CD4-positive, alpha-beta memory T cell (primary cell): Measurements from ENCODE around the gene ADGRD1. TPM values are rescaled to one million over a fixed set of nuclear protein-coding genes. Genes with fewer than 3 reads are reported as not detected.

Experiments
- CTCF ChIA-PET: fragments of 350-600 bp; sonication (Branson Sonifier 250); formaldehyde crosslinking; loops from one replicate; lab custom pipeline; 2021; ENCODE audit warnings: inconsistent platforms; ENCODE audit not compliant: partially characterized antibody; lab: Charles Lee
- POLR2A ChIA-PET: fragments of 350-600 bp; sonication (Branson Sonifier 250); formaldehyde crosslinking; loops from one replicate; lab custom pipeline; 2021; ENCODE audit not compliant: partially characterized antibody; lab: Charles Lee
- DNase-seq, 5 donors: peaks; one replicate each; pipeline versions ENCODE4 v3.0.0 to v3.0.0-alpha.2; 2020 to 2022; ENCODE audit warnings: mixed read lengths in 1 of 5
- H3K27ac ChIP-seq: one replicate; pipeline ENCODE4 v1.7.0; 2013; ENCODE audit warnings: low read depth, low read length
- H3K27me3 ChIP-seq: 2 replicates; pipeline ENCODE4 v1.7.0; 2013; ENCODE audit warnings: mild to moderate bottlenecking, low read length, moderate library complexity; ENCODE audit not compliant: insufficient read depth
- H3K36me3 ChIP-seq: 2 replicates; pipeline ENCODE4 v1.7.0; 2013; ENCODE audit warnings: mild to moderate bottlenecking, low read length, moderate library complexity; ENCODE audit not compliant: insufficient read depth
- H3K4me1 ChIP-seq: 2 replicates; pipeline ENCODE4 v1.7.0; 2013; ENCODE audit warnings: mild to moderate bottlenecking, low read length, moderate library complexity; ENCODE audit not compliant: insufficient read depth
- H3K4me3 ChIP-seq, 2 donors: one replicate each; pipeline ENCODE4 v1.7.0; 2013; ENCODE audit warnings: low read length in 2 of 2, mild to moderate bottlenecking in 1 of 2
- H3K9me3 ChIP-seq, 2 donors: one replicate each; pipeline ENCODE4 v1.7.0; 2013; ENCODE audit warnings: low read length in 2 of 2, control low read depth in 1 of 2; ENCODE audit not compliant: control insufficient read depth in 1 of 2
- H3K27ac Mint-ChIP-seq, 7 donors: one replicate each; pipeline ENCODE4 v1.8.0; 2020 to 2021; ENCODE audit warnings: mixed read lengths in 7 of 7, mild to moderate bottlenecking in 6 of 7, inconsistent platforms in 3 of 7, moderate library complexity in 3 of 7
- H3K27me3 Mint-ChIP-seq, 2 donors: one replicate each; pipeline ENCODE4 v1.8.0; 2020 to 2021; ENCODE audit warnings: mixed read lengths in 2 of 2
- H3K36me3 Mint-ChIP-seq, 2 donors: one replicate each; pipeline ENCODE4 v1.8.0; 2020 to 2021; ENCODE audit warnings: mixed read lengths in 2 of 2, inconsistent platforms in 1 of 2, mild to moderate bottlenecking in 1 of 2
- H3K4me1 Mint-ChIP-seq, 4 donors: one replicate each; pipeline ENCODE4 v1.8.0; 2020 to 2021; ENCODE audit warnings: mixed read lengths in 4 of 4, mild to moderate bottlenecking in 1 of 4
- H3K4me3 Mint-ChIP-seq, 8 donors: one replicate each; pipeline ENCODE4 v1.8.0; 2020 to 2021; ENCODE audit warnings: mixed read lengths in 8 of 8, mild to moderate bottlenecking in 7 of 8, moderate library complexity in 6 of 8, inconsistent platforms in 3 of 8
- H3K9me3 Mint-ChIP-seq, 8 donors: one replicate each; pipeline ENCODE4 v1.8.0; 2020 to 2021; ENCODE audit warnings: mixed read lengths in 8 of 8, mild to moderate bottlenecking in 5 of 8, inconsistent platforms in 3 of 8, moderate library complexity in 1 of 8
- intact Hi-C: fragments of 100-400 bp; cut with micrococcal nuclease; formaldehyde crosslinking; loops from one replicate; pipeline ENCODE4 v1.15.1; 2023
- polyA plus RNA-seq, 2 donors: library from polyadenylated mRNA; unstranded; fragments of 300-500 nt; fragmentation: Illumina TruSeq; gene quantifications; one replicate each; pipeline ENCODE4 v1.2.3, GENCODE V29; 2021
- total RNA-seq, 2 experiments: library from RNA; stranded (reverse); gene quantifications; one replicate each; pipeline ENCODE4 v1.2.3, GENCODE V29; 2021

The ADGRD1 gene
- total and polyA plus RNA-seq, 4 experiments from 2014 or later, result not detected

DNA sequence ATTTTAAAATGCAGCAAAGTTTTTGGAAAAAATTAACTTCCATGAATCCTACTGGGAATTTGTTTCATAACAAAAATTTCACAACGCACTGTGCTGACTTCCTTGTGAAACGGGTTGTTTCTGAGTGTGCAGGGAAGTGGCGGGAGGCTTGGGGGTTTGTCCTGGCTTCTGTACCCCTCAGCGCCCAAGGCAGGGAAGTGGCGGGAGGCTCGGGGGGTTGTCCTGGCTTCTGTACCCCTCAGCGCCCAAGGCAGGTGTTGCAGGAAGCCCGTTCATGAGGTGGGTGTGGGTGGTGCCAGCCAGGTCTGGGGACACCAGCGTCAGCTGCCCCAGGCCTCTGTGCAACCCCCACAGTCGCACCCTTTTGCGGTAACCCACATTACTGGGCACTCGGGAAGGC, 25.1 kb downstream of the ADGRD1 start:
- intact Hi-C loops, result no loop called here

DNA sequence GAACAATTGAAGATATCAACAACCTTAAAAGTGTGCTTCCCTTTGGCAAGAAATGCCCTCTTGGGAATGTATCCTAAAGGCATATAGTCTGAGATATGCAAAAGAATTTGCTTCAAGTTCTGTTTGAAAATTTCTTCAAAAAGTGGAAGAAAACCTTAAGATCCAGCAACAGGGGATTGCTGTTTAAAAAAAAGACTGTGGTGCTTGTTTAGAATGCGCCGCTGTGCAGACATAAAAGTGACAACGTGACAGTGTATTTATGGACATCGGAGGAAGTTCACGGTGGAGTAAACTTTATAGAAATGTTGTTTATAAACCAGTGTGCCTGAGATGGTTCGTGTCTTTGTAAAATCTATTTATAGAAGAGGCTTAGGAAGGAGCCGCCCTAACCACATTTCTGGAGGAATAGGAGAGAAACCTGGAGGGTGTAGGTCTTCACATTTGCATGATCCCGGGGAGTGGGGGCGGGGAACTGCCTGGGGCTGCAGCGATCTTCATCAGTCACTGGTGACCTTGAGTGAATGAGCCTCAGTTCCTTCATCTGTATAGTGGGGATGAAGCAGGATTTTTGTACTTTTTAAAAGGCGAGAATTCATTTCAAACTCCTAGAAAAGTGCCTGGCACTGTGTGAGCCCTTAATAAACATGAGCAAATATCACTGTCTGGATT, 27.5 kb downstream of the ADGRD1 start:
- no peaks in the 10 kb centered on the region for H3K9me3 ChIP-seq
- POLR2A ChIA-PET, result no interaction called here
- H3K36me3 Mint-ChIP-seq, result no peaks in the 10 kb centered on the region
- H3K4me1 ChIP-seq, result no peaks in the 10 kb centered on the region
- intact Hi-C loops, result no loop called here
- no peaks in the 10 kb centered on the region for H3K27me3 ChIP-seq
- DNase-seq, result no peak
- peaks cover 0 to 3% (median 0%) of the 10 kb centered on the region in 8 donors for H3K9me3 Mint-ChIP-seq
- H3K36me3 ChIP-seq, result no peaks in the 10 kb centered on the region
- no peak overlapping the region for H3K27ac ChIP-seq
- no peak overlapping the region for H3K4me3 ChIP-seq
- CTCF ChIA-PET, result no interaction called here
- peaks cover 18 to 25% of the 10 kb centered on the region in 2 donors for H3K27me3 Mint-ChIP-seq
- no peak overlapping the region for H3K4me3 Mint-ChIP-seq
- peaks cover 0 to 2% (median 0%) of the 10 kb centered on the region in 4 donors for H3K4me1 Mint-ChIP-seq
- H3K27ac Mint-ChIP-seq, result no peak overlapping the region

More for the DNA sequence above, 25.1 kb downstream of the ADGRD1 start:
- Mint-ChIP-seq H3K4me1 (peaks cover 0 to 2% (median 0%) of the 10 kb centered on the region in 4 donors), H3K27ac (no peak overlapping the region), H3K4me3 (no peak overlapping the region), H3K27me3 (peaks cover 17 to 22% of the 10 kb centered on the region in 2 donors), H3K9me3 (peaks cover 0 to 2% (median 0%) of the 10 kb centered on the region in 8 donors), H3K36me3 (no peaks in the 10 kb centered on the region)
- Histone ChIP-seq H3K4me1 (no peaks in the 10 kb centered on the region), H3K9me3 (no peaks in the 10 kb centered on the region), H3K27me3 (no peaks in the 10 kb centered on the region), H3K36me3 (no peaks in the 10 kb centered on the region), H3K4me3 (no peak overlapping the region), H3K27ac (no peak overlapping the region)
- ChIA-PET CTCF (no interaction called here), POLR2A (no interaction called here)
- DNase-seq, result no peak

DNA sequence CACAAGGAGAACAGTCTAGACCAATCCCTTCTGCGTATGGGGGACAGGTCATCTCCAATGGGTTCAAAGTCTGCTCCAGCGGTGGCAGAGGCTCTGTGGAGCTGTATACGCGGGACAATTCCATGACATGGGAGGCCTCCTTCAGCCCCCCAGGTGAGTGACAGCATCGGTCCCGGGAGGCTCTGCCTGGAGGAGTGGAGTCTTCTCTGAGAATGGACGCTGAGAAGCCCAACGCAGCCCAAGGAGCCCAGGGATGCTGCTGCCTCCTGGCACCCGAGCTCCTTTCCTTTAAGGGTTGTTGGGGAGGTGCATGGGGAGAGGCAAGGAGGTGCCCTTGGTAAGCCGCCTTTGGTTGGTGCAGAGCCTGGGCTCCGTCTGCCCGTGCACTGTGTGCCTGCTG, 28.2 kb downstream of the ADGRD1 start:
- Mint-ChIP-seq H3K4me1 (peaks cover 0 to 2% (median 0%) of the 10 kb centered on the region in 4 donors), H3K36me3 (no peaks in the 10 kb centered on the region), H3K4me3 (no peak overlapping the region), H3K9me3 (peaks cover 0 to 3% (median 0%) of the 10 kb centered on the region in 8 donors), H3K27ac (no peak overlapping the region), H3K27me3 (peaks cover 18 to 26% of the 10 kb centered on the region in 2 donors)
- POLR2A ChIA-PET, result no interaction called here
- H3K4me1 ChIP-seq, result no peaks in the 10 kb centered on the region
- H3K36me3 ChIP-seq, result no peaks in the 10 kb centered on the region
- no peak overlapping the region for H3K27ac ChIP-seq
- H3K27me3 ChIP-seq, result no peaks in the 10 kb centered on the region
- H3K9me3 ChIP-seq, result no peaks in the 10 kb centered on the region
- DNase-seq, result no peak
- intact Hi-C loops, result no loop called here
- H3K4me3 ChIP-seq, result no peak overlapping the region
- CTCF ChIA-PET, result no interaction called here

DNA sequence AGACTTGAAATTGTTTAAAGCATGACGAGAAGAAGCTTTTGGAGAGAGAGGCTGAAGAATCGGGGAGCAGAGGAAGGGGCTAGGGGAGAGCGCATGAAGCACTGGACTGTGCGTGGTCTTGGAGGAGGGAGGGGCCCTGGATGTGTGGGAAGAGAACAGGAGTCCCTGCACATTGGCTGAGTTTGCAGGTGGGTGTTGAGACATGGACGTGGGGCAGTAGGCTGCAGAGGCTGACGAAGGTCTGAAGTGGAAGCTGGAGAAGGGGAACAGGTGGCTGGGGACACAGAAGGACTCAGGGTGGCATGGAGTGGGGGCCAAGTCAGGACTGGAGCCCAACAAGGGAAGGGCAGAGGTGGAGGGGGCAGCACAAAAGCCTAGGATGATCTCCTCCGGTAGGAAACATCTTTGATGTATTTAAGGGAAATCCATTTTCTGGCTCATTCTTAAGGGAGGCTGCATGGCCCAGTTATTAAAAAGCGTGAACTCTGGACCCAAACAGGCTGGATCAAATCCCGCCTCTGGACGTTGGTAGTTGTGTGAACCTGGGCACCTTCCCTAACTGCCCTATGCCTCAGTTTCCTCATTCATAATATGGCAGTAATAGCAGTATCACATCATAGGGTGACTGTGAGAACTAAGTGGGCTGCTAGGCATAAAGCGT, 29.0 kb downstream of the ADGRD1 start:
- Histone ChIP-seq H3K27me3 (no peaks in the 10 kb centered on the region), H3K36me3 (no peaks in the 10 kb centered on the region), H3K4me1 (no peaks in the 10 kb centered on the region), H3K27ac (no peak overlapping the region), H3K4me3 (no peak overlapping the region), H3K9me3 (no peaks in the 10 kb centered on the region)
- Mint-ChIP-seq H3K4me3 (no peak overlapping the region), H3K9me3 (peaks cover 0 to 2% (median 0%) of the 10 kb centered on the region in 8 donors), H3K36me3 (no peaks in the 10 kb centered on the region), H3K27ac (peak overlapping the region in 1 of 7 donors; percentile 66), H3K4me1 (peaks cover 0 to 2% (median 0%) of the 10 kb centered on the region in 4 donors), H3K27me3 (peaks cover 24 to 25% of the 10 kb centered on the region in 2 donors)
- ChIA-PET CTCF (no interaction called here), POLR2A (no interaction called here)
- DNase-seq, result no peak
- intact Hi-C loops, result no loop called here

GRCh38 chr12:130983328-130984017, 29.8 kb downstream of the ADGRD1 start:
- no peaks in the 10 kb centered on the region for H3K27me3 ChIP-seq
- Mint-ChIP-seq H3K27ac (no peak overlapping the region), H3K4me1 (peaks cover 0 to 2% (median 0%) of the 10 kb centered on the region in 4 donors), H3K36me3 (no peaks in the 10 kb centered on the region), H3K27me3 (peaks cover 24% of the 10 kb centered on the region in 2 donors), H3K9me3 (peaks cover 0 to 2% (median 0%) of the 10 kb centered on the region in 8 donors), H3K4me3 (no peak overlapping the region)
- no peaks in the 10 kb centered on the region for H3K4me1 ChIP-seq
- no peak for DNase-seq
- no peak overlapping the region for H3K4me3 ChIP-seq
- no peaks in the 10 kb centered on the region for H3K36me3 ChIP-seq
- ChIA-PET POLR2A (no interaction called here), CTCF (no interaction called here)
- no peak overlapping the region for H3K27ac ChIP-seq
- intact Hi-C loops, result no loop called here
- H3K9me3 ChIP-seq, result no peaks in the 10 kb centered on the region

GRCh38 chr12:130984183-130985058, 30.7 kb downstream of the ADGRD1 start:
- Mint-ChIP-seq H3K9me3 (peaks cover 0 to 2% (median 0%) of the 10 kb centered on the region in 8 donors), H3K4me1 (peaks cover 0 to 2% (median 0%) of the 10 kb centered on the region in 4 donors), H3K27me3 (peaks cover 24 to 27% of the 10 kb centered on the region in 2 donors), H3K27ac (no peak overlapping the region), H3K36me3 (no peaks in the 10 kb centered on the region), H3K4me3 (no peak overlapping the region)
- CTCF ChIA-PET, result no interaction called here
- DNase-seq, result no peak
- H3K36me3 ChIP-seq, result no peaks in the 10 kb centered on the region
- H3K9me3 ChIP-seq, result no peaks in the 10 kb centered on the region
- H3K27me3 ChIP-seq, result no peaks in the 10 kb centered on the region
- no peaks in the 10 kb centered on the region for H3K4me1 ChIP-seq
- no peak overlapping the region for H3K27ac ChIP-seq
- intact Hi-C loops, result no loop called here
- no peak overlapping the region for H3K4me3 ChIP-seq
- POLR2A ChIA-PET, result no interaction called here
